Astrocyte of the spinal cord (primary cell): ENCODE results near the gene FPGS.

ENCODE experiments used
- DNase-seq: peaks from one replicate; pipeline ENCODE4 v3.0.0; 2011; ENCODE audit warnings: low read depth, low spot score
- H3K4me3 ChIP-seq: 2 replicates; pipeline ENCODE4 v1.5.1; 2011; ENCODE audit warnings: low read depth, mild to moderate bottlenecking, low read length, moderate library complexity
- CTCF ChIP-seq: IDR thresholded peaks from 2 replicates; pipeline ENCODE4 v1.5.1; 2012; ENCODE audit warnings: low read depth, mild to moderate bottlenecking, low read length, inconsistent platforms
- in situ Hi-C: cut with HindIII; loops from 2 replicates; pipeline ENCODE4 v1.10.0; 2017; ENCODE audit warnings: low sequenced_read_pairs

FPGS gene

GRCh38 chr9:127818574-127818973 is 15.9 kb downstream of the FPGS start:
- in situ Hi-C loops, result no loop called here
- DNase-seq, result no peak
- no peak overlapping the region for H3K4me3 ChIP-seq
- no peak for TF ChIP-seq CTCF

GRCh38 chr9:127822108-127822507 is 19.4 kb downstream of the FPGS start:
- in situ Hi-C loops, result no loop called here
- no peak for DNase-seq
- no peak for TF ChIP-seq CTCF
- H3K4me3 ChIP-seq, result no peak overlapping the region

- no peak for DNase-seq
- no peak overlapping the region for H3K4me3 ChIP-seq
- in situ Hi-C loops, result no loop called here
- TF ChIP-seq CTCF, result peak; percentile 52
Measured at GRCh38 chr9:127825319-127826051, 22.8 kb downstream of the FPGS start.

GRCh38 chr9:127826253-127826913 is 23.7 kb downstream of the FPGS start:
- no peak overlapping the region for H3K4me3 ChIP-seq
- TF ChIP-seq CTCF, result no peak
- DNase-seq, result no peak
- in situ Hi-C loops, result no loop called here

GRCh38 chr9:127828262-127829031 is 25.8 kb downstream of the FPGS start:
- in situ Hi-C loops, result no loop called here
- no peak for TF ChIP-seq CTCF
- DNase-seq, result peak; percentile 58
- H3K4me3 ChIP-seq, result no peak overlapping the region

- no peak overlapping the region for H3K4me3 ChIP-seq
- in situ Hi-C loops, result no loop called here
- DNase-seq, result no peak
- TF ChIP-seq CTCF, result no peak
Measured at GRCh38 chr9:127829205-127829906, 26.7 kb downstream of the FPGS start.
